ENCODE measurements around the gene RND3.

The RND3 gene

GRCh38 chr2:150474326-150475074, 13.0 kb downstream of the RND3 start:
- DNase-seq, result no peak

DNA sequence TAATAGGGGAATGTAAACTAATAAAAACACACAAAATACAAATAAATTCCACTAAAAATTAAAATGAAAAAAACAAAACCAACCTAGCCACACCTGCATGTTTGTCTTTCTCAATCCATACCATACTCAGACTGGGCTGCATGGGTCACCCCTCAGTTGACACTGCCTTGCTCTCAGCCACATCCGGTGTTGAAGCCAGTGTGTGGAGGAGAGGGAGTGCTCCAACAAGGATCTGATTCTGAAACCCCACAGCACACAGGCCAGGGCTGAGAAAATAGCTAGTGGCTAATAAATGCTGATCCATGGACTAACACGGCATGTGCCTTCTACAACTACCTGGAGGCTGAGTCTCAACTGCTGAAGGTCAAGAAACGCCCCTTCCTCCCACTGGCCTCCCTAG, 13.7 kb downstream of the RND3 start:
- no peak for DNase-seq

GRCh38 chr2:150472511-150472899, 15.0 kb downstream of the RND3 start:
- no peak for DNase-seq

GRCh38 chr2:150471813-150472510, 15.5 kb downstream of the RND3 start:
- DNase-seq, result no peak

DNA sequence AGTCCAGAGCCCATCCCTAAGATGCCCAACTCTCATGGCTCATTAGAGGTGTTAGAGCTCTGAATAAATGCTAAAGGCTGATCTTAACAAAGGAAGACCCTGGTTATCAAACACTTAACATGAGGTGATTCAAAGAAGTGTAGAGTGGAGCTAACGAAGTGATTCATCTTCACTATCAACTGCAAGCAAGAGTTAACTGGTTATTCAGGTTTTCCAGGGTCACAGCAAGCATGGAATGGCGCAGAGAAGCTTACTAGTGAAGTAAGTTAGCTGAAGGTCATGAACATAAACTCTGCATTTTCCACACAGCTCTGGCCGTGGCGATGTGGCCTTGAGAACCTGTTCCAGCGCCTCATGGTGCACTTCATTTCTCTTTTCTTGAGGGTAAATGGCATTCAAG, 17.0 kb downstream of the RND3 start:
- DNase-seq, result no peak

DNA sequence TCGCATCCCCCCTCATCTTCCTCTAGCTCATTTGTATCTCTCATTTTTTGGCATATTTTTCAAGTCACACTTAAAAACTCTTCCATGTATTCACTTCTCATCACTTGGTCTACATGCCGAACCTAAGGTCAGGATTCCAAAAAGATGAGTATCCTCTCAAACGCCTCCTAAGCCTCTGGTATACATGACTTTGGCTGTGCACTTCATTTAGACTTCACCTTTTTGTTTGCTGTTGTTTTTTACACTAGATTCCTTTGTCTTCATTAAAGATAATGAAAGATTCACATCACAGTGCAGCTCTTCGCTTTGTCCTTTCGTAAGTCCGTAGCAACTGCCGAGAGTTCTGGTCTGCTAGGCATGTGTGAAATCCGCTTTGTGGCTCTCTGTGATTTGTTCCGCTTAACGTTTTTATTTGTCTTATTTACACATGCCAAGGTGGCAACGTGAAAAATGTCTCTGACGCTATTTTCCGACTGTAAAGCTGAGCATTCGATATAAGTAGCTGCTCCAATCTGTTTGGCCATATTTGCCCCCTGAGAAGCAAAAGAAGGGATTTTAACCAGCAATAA, 17.7 kb downstream of the RND3 start:
- no peak for DNase-seq

- DNase-seq, result no peak
These were observed 19.0 kb downstream of the RND3 start for GRCh38 chr2:150468350-150468960.

DNA sequence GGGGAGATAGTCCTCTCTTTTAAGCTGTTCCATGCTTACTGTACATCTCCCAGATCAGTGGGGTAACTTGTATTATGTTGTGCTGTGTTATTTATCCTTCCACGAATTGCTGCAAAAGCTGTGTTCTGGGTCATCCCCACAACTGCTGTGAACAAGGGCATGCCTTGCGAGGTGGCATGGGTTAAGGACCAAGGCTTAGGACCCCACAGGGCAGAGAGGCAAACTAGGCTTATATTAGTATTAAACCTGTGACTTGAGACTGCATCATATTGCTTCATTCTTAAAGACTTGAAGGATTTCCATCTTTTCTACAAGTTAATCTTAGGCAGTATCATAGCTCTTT, 19.9 kb downstream of the RND3 start:
- no peak for DNase-seq

DNA sequence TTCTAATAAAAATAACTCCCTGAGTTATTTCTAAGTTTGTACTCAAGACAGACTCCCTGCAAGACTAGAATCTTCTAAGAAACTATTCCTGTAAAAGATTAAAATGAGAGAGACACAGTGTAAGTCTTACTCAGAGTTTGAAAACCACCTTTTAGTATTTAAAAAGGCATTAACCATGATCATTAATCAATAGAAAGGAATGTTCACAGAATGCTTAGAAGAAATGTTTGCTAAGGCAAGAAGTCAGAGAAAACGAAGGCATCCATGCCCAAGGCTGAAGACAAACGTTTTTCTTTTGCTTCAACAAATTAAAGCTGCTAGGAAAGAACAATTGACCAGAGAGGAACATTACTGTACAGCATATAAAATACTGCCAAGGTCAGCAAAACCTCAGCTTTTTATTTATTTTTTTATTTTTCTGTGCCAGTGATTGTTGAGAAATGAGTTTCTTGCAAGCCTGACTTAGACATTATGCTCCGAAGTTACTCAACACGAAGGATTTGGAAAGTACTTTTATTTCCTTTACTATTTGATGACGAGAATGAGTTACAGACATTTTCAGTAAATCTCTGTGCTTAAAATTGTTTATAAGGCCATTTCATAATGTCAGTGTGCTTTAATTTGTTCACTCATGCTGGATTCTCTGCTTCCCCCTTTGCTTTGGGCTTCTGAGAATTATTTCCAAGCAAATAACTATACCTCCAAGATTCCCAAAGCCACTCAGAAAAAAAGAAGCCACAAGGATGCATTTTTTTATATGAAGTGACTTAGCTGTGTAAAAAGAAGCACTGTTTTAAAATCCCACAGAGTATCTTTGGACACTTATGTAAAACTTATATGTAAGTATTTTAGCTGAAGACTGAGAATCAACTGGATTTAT, 20.5 kb downstream of the RND3 start:
- DNase-seq, result no peak

- DNase-seq, result no peak
These were observed 21.5 kb downstream of the RND3 start for GRCh38 chr2:150465703-150466569.

GRCh38 chr2:150464986-150465385, 22.5 kb downstream of the RND3 start:
- DNase-seq, result no peak

DNA sequence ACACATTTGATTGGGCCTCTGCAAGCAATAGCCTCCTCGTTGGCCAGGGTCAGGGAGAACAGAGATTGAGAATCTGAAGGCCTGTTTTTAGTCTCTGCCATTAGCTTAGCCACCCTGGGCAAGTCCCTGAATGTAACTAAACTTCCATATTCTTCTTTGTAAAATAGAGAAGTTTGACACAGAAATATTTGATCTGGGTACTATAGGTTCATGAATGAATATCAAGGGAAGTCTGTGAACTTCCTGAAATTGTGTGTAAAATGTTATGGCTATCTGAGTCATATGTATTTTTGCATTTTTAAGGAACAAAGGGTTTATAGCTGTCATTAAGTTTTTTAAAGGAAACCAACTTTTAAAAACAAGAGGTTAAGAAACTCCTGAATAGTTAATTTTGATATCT, 23.2 kb downstream of the RND3 start:
- DNase-seq, result no peak

- no peak for DNase-seq
These were observed 24.7 kb downstream of the RND3 start for GRCh38 chr2:150462770-150463169.

GRCh38 chr2:150459281-150459680, 28.2 kb downstream of the RND3 start:
- DNase-seq, result no peak

- DNase-seq, result no peak
These were observed 36.7 kb downstream of the RND3 start for GRCh38 chr2:150450765-150451164.

DNA sequence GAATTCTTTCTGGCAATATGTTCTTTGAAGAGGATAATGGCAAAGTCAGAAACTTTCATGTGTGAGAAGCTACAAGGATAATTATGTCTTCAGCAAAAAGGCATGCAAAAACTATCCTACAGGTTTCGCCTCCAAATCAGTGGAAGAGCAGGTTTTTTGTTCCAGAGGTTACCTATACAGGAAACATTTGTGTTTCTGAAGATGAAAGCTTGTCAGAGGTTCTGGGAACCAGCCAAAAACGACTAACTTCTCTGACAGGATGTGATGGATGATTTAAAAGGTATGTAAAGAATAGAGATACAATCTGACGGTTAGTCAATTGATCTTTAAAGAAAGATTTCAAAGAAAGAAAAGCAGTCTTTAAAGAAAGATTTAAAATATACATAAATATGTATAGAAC, 37.6 kb downstream of the RND3 start:
- no peak for DNase-seq

DNA sequence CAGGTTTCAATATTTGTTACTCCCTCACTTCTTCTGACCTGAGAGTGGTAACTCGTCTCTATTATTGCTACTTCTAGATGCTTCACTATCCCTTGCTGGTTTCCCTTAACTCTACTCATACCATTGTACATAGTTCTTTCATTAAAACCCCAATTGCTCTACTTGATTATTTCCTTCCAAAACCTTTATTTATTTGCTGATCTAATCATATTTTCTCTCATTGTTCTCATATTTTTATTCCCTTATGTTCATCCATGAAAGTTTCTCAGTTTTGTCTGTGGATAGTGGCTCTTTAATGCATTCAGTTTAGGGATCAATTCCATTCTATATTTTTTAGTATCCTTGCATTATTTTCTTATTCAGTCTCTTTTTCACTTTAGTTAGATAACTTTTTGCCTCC, 42.1 kb downstream of the RND3 start:
- DNase-seq, result no peak

DNA sequence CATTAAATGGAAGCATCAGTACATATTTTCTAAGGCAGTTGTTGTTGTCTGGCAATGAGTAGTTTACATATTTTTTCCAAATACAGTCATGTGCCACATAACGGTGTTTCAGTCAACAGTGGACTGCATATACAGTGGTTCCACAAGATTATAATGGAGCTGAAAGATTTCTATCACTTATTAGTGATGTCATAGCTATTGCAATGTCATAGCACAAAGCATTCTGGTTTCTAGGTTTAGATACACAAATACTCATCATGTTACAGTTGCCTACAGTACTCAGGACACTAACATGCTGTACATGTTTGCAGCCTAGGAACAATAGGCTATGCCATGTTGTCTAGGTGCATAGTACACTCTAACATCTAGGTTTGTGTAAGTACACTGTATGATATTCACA, 45.0 kb downstream of the RND3 start:
- no peak for DNase-seq

DNA sequence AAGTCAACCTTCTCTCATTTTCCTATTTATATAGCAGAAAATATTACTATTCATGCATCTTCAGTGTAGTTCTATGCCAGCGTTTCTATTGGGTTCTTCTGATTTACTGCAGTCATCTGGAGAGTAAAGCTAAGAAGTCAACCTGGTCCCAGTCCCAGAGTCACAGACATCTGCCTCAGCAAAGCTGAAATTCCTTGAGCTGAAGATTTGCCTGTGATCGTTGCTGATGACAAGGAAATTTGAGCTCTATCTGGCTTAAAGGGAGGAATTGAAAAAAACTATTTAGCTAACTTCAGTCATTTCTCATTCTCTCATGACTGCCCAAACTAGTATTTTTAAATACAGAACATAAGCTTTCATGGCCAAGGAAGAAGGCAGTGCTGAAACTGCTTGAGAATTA, 45.7 kb downstream of the RND3 start:
- DNase-seq, result no peak

DNA sequence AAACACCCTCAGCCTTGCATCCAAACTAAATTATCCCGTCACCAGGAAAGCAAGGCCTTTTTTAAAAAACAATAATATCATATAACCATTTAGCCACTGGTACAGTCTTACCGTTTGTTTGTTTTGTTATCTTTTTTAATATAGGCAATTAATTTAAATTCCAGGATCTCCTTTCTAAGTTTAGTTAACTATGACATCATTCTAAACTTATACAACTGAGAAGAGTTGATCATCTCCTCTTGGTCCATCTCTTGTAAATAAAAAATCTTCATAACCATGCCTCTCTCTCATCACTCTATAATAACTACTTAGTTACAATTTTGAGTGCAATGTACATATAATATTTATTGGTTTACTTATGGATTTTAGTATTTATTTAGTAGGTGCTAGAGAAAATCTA, 46.2 kb downstream of the RND3 start:
- no peak for DNase-seq

DNA sequence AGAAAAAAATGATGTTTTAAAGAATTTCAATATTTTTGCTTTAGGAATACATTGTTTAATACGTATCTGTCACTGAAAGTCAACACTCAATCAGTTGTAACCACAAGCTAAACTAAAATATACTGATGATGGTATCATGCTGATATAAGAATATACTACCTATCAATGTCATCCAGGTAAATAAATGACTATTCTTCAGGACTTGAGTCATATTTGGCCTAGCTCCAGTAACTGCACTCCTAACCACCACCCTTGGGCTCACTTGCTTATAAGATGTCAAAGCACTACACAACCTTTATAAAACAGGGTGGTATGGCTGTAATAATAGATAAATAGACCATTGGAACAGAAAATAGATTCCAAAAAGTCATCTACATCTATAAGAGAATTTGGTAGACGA, 48.8 kb downstream of the RND3 start:
- DNase-seq, result no peak

DNA sequence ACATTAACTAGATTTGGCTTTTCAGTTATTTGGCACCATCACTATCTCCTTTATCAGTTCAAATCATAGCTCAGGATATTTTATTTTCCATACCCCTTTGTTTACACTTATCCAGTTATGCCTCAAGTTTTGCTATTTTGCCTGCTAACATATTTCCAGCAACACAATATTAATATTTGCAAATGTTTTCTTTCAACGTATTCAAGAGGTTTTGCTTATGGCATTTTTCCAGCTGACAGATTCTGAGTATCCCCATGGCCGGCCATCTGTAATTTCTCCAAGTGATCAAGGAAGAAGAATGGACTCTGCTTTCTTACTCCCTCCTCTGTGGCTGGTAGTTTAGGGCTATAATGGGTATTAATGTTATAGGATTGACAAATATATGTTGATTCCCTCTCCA, 49.4 kb downstream of the RND3 start:
- DNase-seq, result no peak

Measured in activated CD4-positive, alpha-beta T cell treated with anti-CD3 and anti-CD28 coated beads, Interleukin-2, amount 50 U/mL, for 48 hours (primary cell).